Panc1 (cell line): ENCODE data around the gene DYNLL2. TPM values are rescaled to one million over a fixed set of nuclear protein-coding genes. Genes with fewer than 3 reads are reported as not detected.
A peak's percentile ranks its signal among the peaks of the same experiment; 100 is the strongest.

Source experiments
- ATAC-seq: fragments of 200-7000 bp; cut with Tn5 transposase; 2 replicates; pipeline ENCODE4 v1.9.1; 2020; ENCODE audit warnings: mild to moderate bottlenecking, moderate library complexity
- BruUV-seq: library from RNA; stranded (reverse); fragments of 400-500 nt; replicated peaks from 2 replicates; lab custom pipeline; 2021; lab: Mats Ljungman, UMichigan
- CTCF ChIA-PET: fragments of 300-600 bp; sonication (Branson Sonifier 250); formaldehyde crosslinking; loops from one replicate; lab custom pipeline; 2022; ENCODE audit warnings: antibody characterized with exemption; lab: Charles Lee
- POLR2A ChIA-PET: fragments of 300-600 bp; sonication (Branson Sonifier 250); formaldehyde crosslinking; loops from one replicate; lab custom pipeline; 2022; ENCODE audit warnings: antibody characterized with exemption; lab: Charles Lee
- DNase-seq: peaks from one replicate; pipeline ENCODE4 v3.0.0-alpha.2; 2010; ENCODE audit warnings: low read depth, low spot score
- H3K27ac ChIP-seq: 2 replicates; pipeline ENCODE4 v1.5.1; 2011; ENCODE audit warnings: mild to moderate bottlenecking, low read length, inconsistent platforms
- H3K27me3 ChIP-seq: fragments of 200-500 bp; sonication (Bioruptor generic); 2 replicates; pipeline ENCODE4 v1.6.0; 2014; ENCODE audit warnings: low read length, inconsistent platforms; ENCODE audit not compliant: control insufficient read depth, insufficient read depth
- H3K36me3 ChIP-seq: fragments of 200-500 bp; sonication (Bioruptor generic); 2 replicates; pipeline ENCODE4 v1.5.1; 2014; ENCODE audit warnings: inconsistent platforms, mild to moderate bottlenecking, low read length, moderate library complexity; ENCODE audit not compliant: control insufficient read depth, insufficient read depth
- H3K4me1 ChIP-seq: 2 replicates; pipeline ENCODE4 v1.5.1; 2011; ENCODE audit warnings: inconsistent platforms, mild to moderate bottlenecking, low read length, moderate library complexity; ENCODE audit not compliant: control insufficient read depth, insufficient read depth
- H3K4me3 ChIP-seq, 2 experiments: 2 replicates each; pipeline ENCODE4 v1.5.1; 2011 to 2012; ENCODE audit warnings: low read depth in 2 of 2, low read length in 2 of 2, mild to moderate bottlenecking in 2 of 2, inconsistent platforms in 1 of 2, moderate library complexity in 1 of 2
- H3K9me3 ChIP-seq: fragments of 200-500 bp; sonication (Bioruptor generic); 2 replicates; pipeline ENCODE4 v1.5.1; 2014; ENCODE audit warnings: low read depth, mild to moderate bottlenecking, inconsistent platforms, low read length, moderate library complexity; ENCODE audit not compliant: control insufficient read depth, insufficient read depth
- CTCF ChIP-seq: fragments of 450-650 bp; IDR thresholded peaks from 2 replicates; pipeline ENCODE4 v1.5.1; 2017; ENCODE audit warnings: mild to moderate bottlenecking
- POLR2AphosphoS5 ChIP-seq: IDR thresholded peaks from 2 replicates; pipeline ENCODE4 v1.6.1; 2012; ENCODE audit warnings: mild to moderate bottlenecking, low read depth, low read length, moderate library complexity
- REST ChIP-seq, 2 experiments: IDR thresholded peaks; 2 replicates each; pipeline ENCODE4 v1.6.1; 2011 to 2012; ENCODE audit warnings: low read depth in 2 of 2, control low read depth in 1 of 2, low read length in 1 of 2, mild to moderate bottlenecking in 1 of 2, moderate library complexity in 1 of 2; ENCODE audit not compliant: insufficient read depth in 1 of 2
- SIN3A ChIP-seq: IDR thresholded peaks from 2 replicates; pipeline ENCODE4 v1.6.1; 2012; ENCODE audit warnings: low read depth, mild to moderate bottlenecking, low read length, moderate library complexity, borderline replicate concordance; ENCODE audit not compliant: insufficient read depth
- TCF7L2 ChIP-seq: IDR thresholded peaks from 2 replicates; pipeline ENCODE4 v1.6.1; 2011; ENCODE audit warnings: mild to moderate bottlenecking, low read depth, low read length, inconsistent platforms
- in situ Hi-C: cut with HindIII; loops from 2 replicates; pipeline ENCODE4 v1.10.0; 2016; ENCODE audit warnings: low sequenced_read_pairs, low pct_unique_long_range_greater_than_20kb
- intact Hi-C: fragments of 100-400 bp; cut with micrococcal nuclease; formaldehyde crosslinking; loops from one replicate; pipeline ENCODE4 v1.10.0; 2022; ENCODE audit not compliant: unreplicated experiment
- total RNA-seq: library from RNA; stranded (reverse); gene quantifications from one replicate; pipeline ENCODE4 v1.2.1, GENCODE V29; 2021; ENCODE audit not compliant: unreplicated experiment

The DYNLL2 gene
- total RNA-seq, 1 experiment from 2014 or later = 19.8 TPM

- Histone ChIP-seq H3K27me3 (no peaks in the 10 kb centered on the region), H3K36me3 (peaks cover 3% of the 10 kb centered on the region; the same call in 1 of the 2 replicates), H3K4me3 (no peak overlapping the region), H3K4me1 (no peaks in the 10 kb centered on the region), H3K9me3 (no peaks in the 10 kb centered on the region), H3K27ac (no peak overlapping the region)
- ChIA-PET CTCF (no interaction called here), POLR2A (no interaction called here)
- no peak for DNase-seq
- no TSS peak for BruUV-seq
- in situ Hi-C loops = no loop called here
- intact Hi-C loops = no loop called here
- ATAC-seq = no peak
- TF ChIP-seq TCF7L2 (no peak), CTCF (no peak), REST (IDR thresholded peaks at IDR 0.05; ENCODE audit: insufficient read depth in 1 of 2, low read depth in 2 of 2, low read length in 1 of 2) (no peak), POLR2AphosphoS5 (no peak), SIN3A (no peak)
Measured at GRCh38 chr17:58094118-58094517, 10.9 kb downstream of the DYNLL2 start.

- ChIA-PET CTCF (no interaction called here), POLR2A (no interaction called here)
- Histone ChIP-seq H3K4me1 (no peaks in the 10 kb centered on the region), H3K4me3 (no peak overlapping the region), H3K27ac (no peak overlapping the region), H3K36me3 (0 out of 2 replicates have a peak, but pooled peaks cover 3% of the 10 kb centered on the region), H3K27me3 (no peaks in the 10 kb centered on the region), H3K9me3 (no peaks in the 10 kb centered on the region)
- in situ Hi-C loops = no loop called here
- TF ChIP-seq REST (IDR thresholded peaks at IDR 0.05; ENCODE audit: insufficient read depth in 1 of 2, low read depth in 2 of 2, low read length in 1 of 2) (no peak), CTCF (peak; percentile 37)
- ATAC-seq = peak; percentile 49; the same call in 1 of the 2 replicates
- intact Hi-C loops = no loop called here
- no TSS peak for BruUV-seq
- no peak for DNase-seq
Measured at GRCh38 chr17:58096892-58097291, 13.7 kb downstream of the DYNLL2 start.
